HG03558 (cell line): ENCODE results near the gene PKNOX2.

Experiments used
- ATAC-seq: cut with Tn5 transposase; IDR thresholded peaks from one replicate; pipeline ENCODE4 v1.9.1; 2021; ENCODE audit warnings: moderate number of reproducible peaks; ENCODE audit not compliant: unreplicated experiment; ENCODE audit errors: extremely low read depth

Gene PKNOX2

GRCh38 chr11:125275905-125276618, 111.5 kb downstream of the PKNOX2 start:
- no peak for ATAC-seq

GRCh38 chr11:125276619-125276976, 112.0 kb downstream of the PKNOX2 start:
- no peak for ATAC-seq

- ATAC-seq: no peak
Measured at GRCh38 chr11:125279676-125280418, 115.3 kb downstream of the PKNOX2 start.

- no peak for ATAC-seq
Measured at GRCh38 chr11:125280646-125281045, 116.1 kb downstream of the PKNOX2 start.

- no peak for ATAC-seq
Measured at GRCh38 chr11:125281831-125282595, 117.5 kb downstream of the PKNOX2 start.

- no peak for ATAC-seq
Measured at GRCh38 chr11:125282596-125282914, 118.0 kb downstream of the PKNOX2 start.

DNA sequence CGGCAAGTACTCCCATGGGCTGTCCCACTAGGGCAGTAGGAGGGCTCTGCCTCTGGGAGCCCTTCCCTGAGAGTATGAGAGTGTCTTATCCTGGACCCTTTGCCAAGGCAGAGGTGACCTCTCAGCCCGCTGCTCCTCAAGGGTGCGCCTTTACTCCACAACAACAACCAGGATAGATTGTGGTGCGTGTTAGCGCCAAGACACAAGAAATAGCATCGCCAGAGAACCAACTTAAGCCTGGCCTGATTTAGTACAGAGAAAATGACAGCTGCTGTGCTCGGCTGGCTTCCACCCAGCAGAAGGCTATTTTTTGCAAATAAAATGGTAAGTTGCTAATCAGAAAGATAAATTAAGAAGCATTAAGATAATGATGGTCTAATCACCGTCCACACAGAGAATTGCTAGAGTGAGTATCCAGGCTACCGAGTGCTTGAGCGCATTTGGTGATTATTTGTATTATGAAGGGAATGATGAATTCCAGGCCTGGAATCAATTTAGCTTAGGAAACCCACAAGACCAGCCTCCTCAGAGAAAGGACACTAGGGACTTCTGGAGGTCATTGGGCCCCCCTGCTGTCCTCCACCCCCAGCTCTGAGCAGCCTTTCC, 119.8 kb downstream of the PKNOX2 start:
- no peak for ATAC-seq

DNA sequence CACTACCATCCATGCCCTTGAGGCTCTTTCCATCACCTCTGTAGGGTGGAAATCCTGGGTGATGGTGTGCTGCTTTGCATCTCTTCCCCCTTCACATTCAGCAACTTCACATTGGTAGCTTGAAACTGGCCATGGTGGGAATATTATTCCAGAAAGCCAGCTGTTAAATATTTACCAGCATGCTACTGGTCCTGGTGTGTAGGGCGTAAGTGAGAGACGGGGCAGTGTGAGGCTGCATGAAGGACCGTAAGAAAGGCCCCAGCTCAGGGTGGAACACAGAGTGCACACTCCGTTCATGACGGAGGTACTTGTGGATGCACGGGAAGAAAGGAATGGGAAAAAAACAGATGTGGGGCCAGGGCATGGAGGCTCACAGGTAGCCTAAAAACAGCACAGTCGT, 121.3 kb downstream of the PKNOX2 start:
- ATAC-seq: no peak

- ATAC-seq: no peak
Measured at GRCh38 chr11:125286486-125286885, 121.9 kb downstream of the PKNOX2 start.

- ATAC-seq: no peak
Measured at GRCh38 chr11:125287491-125288210, 123.1 kb downstream of the PKNOX2 start.

- no peak for ATAC-seq
Measured at GRCh38 chr11:125289419-125290098, 125.0 kb downstream of the PKNOX2 start.

DNA sequence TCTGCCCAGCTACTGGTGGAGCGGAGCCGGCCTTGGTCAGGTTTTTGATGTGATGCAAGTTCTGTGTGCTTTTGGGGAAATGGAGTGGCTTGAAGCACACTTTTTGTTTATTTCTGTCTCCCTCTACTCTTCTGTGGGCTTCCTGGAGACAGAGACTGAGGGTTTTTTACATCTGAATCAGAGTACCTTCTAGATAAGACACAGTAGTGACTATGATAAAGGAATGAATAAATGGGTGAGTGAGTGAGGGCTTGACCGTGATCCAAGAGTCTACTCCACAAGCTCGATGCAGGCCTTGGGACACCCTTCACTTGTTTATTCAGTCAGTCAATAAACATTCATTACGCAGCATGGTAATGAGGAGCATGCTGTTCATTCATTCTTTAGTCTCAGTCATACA, 125.7 kb downstream of the PKNOX2 start:
- no peak for ATAC-seq

- ATAC-seq: no peak
Measured at GRCh38 chr11:125292100-125292499, 127.5 kb downstream of the PKNOX2 start.

DNA sequence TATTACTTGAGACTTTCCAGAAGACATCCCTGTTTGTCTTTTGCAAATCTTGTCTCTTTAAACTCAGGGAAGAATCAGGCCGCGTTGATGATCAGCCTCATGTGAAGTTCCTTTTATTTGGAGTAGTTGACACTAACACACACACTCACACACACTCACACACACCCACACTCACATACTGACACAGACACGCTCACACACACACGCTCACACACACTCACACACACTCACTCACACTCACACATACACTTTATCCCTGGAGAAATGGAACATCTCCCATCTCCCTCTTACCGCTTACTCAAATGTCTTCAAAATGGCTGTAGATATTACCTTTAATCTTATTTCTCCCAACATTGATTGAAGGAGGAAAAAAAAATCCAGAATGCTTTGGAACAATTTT, 129.0 kb downstream of the PKNOX2 start:
- ATAC-seq: no peak

GRCh38 chr11:125295931-125296330, 131.4 kb downstream of the PKNOX2 start:
- no peak for ATAC-seq

GRCh38 chr11:125297346-125297915, 132.9 kb downstream of the PKNOX2 start:
- ATAC-seq: no peak

DNA sequence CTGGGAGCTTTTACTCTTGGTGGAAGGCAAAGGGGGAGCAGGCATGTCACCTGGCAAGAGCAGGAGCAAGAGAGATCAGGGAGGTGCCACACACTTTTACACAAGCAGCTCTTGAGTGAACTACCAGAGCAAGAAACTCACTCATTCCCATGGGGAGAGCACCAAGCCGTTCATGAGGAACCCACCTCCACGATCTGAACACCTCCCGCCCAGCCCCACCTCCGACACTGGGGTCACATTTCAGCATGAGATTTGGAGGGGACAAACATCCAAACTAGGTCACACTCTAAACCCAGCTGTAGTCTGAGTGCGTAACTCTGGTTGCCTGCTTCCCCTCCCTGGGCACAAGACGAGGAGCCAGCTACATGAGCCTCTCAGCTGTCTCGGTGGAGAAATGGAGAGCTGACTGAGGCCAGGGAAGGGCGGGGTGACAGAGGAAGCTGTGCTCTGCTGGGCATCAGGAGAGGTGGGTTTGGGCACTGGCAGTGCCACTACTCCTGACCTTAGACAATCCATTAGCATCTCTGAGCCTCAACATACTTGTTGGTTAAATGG, 134.6 kb downstream of the PKNOX2 start:
- no peak for ATAC-seq

DNA sequence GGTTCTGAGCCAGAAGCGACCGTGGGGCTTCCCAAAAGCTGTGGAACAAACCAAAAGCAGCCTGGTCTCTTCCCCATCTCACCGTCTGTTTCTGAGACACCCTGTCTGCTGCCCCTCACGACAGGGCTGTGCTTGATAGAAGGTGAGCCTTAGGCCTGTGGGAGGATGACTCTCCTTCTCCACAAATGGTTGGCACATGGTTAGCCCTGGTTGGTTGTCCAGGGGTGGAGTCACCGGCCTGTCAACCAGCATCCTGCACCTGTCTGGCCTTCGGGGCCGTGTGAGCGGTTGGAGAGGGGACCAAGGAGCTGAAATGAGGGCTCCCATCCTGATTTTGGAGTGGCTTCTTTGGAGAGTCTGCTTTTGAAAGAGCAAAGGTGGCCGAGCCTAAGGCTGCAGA, 135.3 kb downstream of the PKNOX2 start:
- ATAC-seq: no peak

DNA sequence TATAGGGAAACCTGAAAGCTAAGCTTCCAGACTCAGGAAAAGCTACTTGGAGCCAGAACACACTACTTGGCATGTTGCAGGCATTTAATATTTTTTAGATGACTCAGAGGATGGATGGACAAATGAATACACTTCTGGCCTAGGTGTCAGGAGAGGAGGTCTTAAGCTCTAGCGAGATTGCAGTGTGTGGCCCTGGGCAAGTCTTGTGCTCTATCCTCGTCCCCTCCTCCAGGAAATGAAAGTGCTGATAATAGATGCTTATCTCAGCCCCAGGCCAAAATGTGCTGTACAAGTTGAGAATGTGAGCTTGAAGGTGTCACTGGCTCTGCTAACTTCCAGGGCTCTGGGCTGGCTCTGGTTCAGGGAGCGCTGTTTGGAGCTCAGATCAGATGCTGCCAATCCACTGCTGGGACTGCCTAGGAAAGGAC, 136.3 kb downstream of the PKNOX2 start:
- no peak for ATAC-seq
